ENCODE measurements around the gene VAV2. TPM values are rescaled to one million over a fixed set of nuclear protein-coding genes. Genes with fewer than 3 reads are reported as not detected.

Gene VAV2
- total RNA-seq, 4 donors from 2014 or later, result 10.3 to 20.1 (median 13.1) TPM

GRCh38 chr9:133895335-133895734, 96.8 kb downstream of the VAV2 start:
- peaks cover 0 to 24% (median 5%) of the 10 kb centered on the region in 4 donors for H3K4me1 ChIP-seq
- no peaks in the 10 kb centered on the region for H3K9me3 ChIP-seq
- no peak for TF ChIP-seq POLR2A (IDR thresholded peaks at IDR 0.05)
- TF ChIP-seq CTCF (IDR thresholded peaks at IDR 0.05), result no peak
- TF ChIP-seq EP300 (IDR thresholded peaks at IDR 0.05), result no peak
- no peaks in the 10 kb centered on the region for H3K27me3 ChIP-seq
- H3K36me3 ChIP-seq, result no peaks in the 10 kb centered on the region
- WGBS, 2 donors, result 79 to 84% methylated on average over 11 of the region's 11 CpGs
- H3K27ac ChIP-seq, result no peak overlapping the region
- no peak overlapping the region for H3K4me3 ChIP-seq
- DNase-seq (ENCODE audit: low spot score in 2 of 2), result no peak

- Histone ChIP-seq H3K4me1 (peaks cover 0 to 31% (median 5%) of the 10 kb centered on the region in 4 donors), H3K36me3 (no peaks in the 10 kb centered on the region), H3K27ac (no peak overlapping the region), H3K4me3 (no peak overlapping the region), H3K9me3 (no peaks in the 10 kb centered on the region), H3K27me3 (no peaks in the 10 kb centered on the region)
- TF ChIP-seq CTCF (IDR thresholded peaks at IDR 0.05), result no peak
- TF ChIP-seq EP300 (IDR thresholded peaks at IDR 0.05), result no peak
- no peak for TF ChIP-seq POLR2A (IDR thresholded peaks at IDR 0.05)
- WGBS, 2 donors, result 94 to 96% methylated on average over 22 to 24 of the region's 24 CpGs
- DNase-seq (ENCODE audit: low spot score in 2 of 2), result no peak
Observed at GRCh38 chr9:133894377-133895321, 97.5 kb downstream of the VAV2 start.

GRCh38 chr9:133893191-133893994, 98.7 kb downstream of the VAV2 start:
- no peak for TF ChIP-seq POLR2A (IDR thresholded peaks at IDR 0.05)
- no peak for TF ChIP-seq EP300 (IDR thresholded peaks at IDR 0.05)
- TF ChIP-seq CTCF (IDR thresholded peaks at IDR 0.05), result no peak
- no peaks in the 10 kb centered on the region for H3K9me3 ChIP-seq
- no peaks in the 10 kb centered on the region for H3K27me3 ChIP-seq
- H3K4me3 ChIP-seq, result no peak overlapping the region
- H3K36me3 ChIP-seq, result no peaks in the 10 kb centered on the region
- no peak for DNase-seq (ENCODE audit: low spot score in 2 of 2)
- WGBS, 2 donors, result 88 to 90% methylated on average over 38 of the region's 40 CpGs
- H3K4me1 ChIP-seq, result peaks cover 0 to 36% (median 5%) of the 10 kb centered on the region in 4 donors
- no peak overlapping the region for H3K27ac ChIP-seq

- Histone ChIP-seq H3K9me3 (no peaks in the 10 kb centered on the region), H3K4me1 (peaks cover 0 to 40% (median 5%) of the 10 kb centered on the region in 4 donors), H3K36me3 (no peaks in the 10 kb centered on the region), H3K4me3 (no peak overlapping the region), H3K27ac (no peak overlapping the region), H3K27me3 (no peaks in the 10 kb centered on the region)
- WGBS, 2 donors, result 60 to 63% methylated on average over 17 of the region's 17 CpGs
- DNase-seq (ENCODE audit: low spot score in 2 of 2), result no peak
- TF ChIP-seq POLR2A (IDR thresholded peaks at IDR 0.05) (no peak), EP300 (IDR thresholded peaks at IDR 0.05) (no peak), CTCF (IDR thresholded peaks at IDR 0.05) (no peak)
Observed at GRCh38 chr9:133892193-133892920, 99.8 kb downstream of the VAV2 start.

Data from tibial nerve (tissue), 4 donors.